Colonic mucosa (tissue), 4 donors: ENCODE data around the gene SLC25A42. TPM values are rescaled to one million over a fixed set of nuclear protein-coding genes. Genes with fewer than 3 reads are reported as not detected.

Experiments used
- DNase-seq: peaks from one replicate; pipeline ENCODE4 v3.0.0-alpha.2; 2020
- H3K27ac ChIP-seq: fragments of 200-600 bp; one replicate; pipeline ENCODE4 v1.8.0; 2021
- H3K27me3 ChIP-seq: fragments of 200-600 bp; one replicate; pipeline ENCODE4 v1.8.0; 2021
- H3K36me3 ChIP-seq: fragments of 200-600 bp; one replicate; pipeline ENCODE4 v1.8.0; 2021
- H3K4me1 ChIP-seq: fragments of 200-600 bp; one replicate; pipeline ENCODE4 v1.8.0; 2021; ENCODE audit warnings: mild to moderate bottlenecking
- H3K4me3 ChIP-seq: fragments of 200-600 bp; one replicate; pipeline ENCODE4 v1.8.0; 2021
- H3K9ac ChIP-seq, 2 donors: one replicate each; pipeline ENCODE4 v1.7.0; 2013; ENCODE audit warnings: control low read depth in 2 of 2, low read depth in 2 of 2, low read length in 2 of 2
- H3K9me3 ChIP-seq: fragments of 200-600 bp; one replicate; pipeline ENCODE4 v1.8.0; 2021
- intact Hi-C: fragments of 100-400 bp; cut with DNase I; formaldehyde crosslinking; loops from one replicate; pipeline ENCODE4 v1.14.1; 2022
- total RNA-seq, 2 donors: library from RNA; stranded (reverse); fragmentation: NEBNext Ultra II Directional in 1 of 2; extraction: Animal tissue kit (Norgen Biotek cat#: 25700) in 1 of 2; gene quantifications; one replicate each; pipeline ENCODE4 v1.2.1, GENCODE V29; 2021
- TF ChIP-seq, protein P1 (sequence below): fragments of 200-600 bp; IDR thresholded peaks from one replicate; pipeline ENCODE4 v1.8.0; 2022; ENCODE audit warnings: antibody characterized with exemption, mild to moderate bottlenecking
- donor health status: healthy.
- donor health status: DM: no; HTN: no; CAD: no.
- donor health status: DM: no; HTN: no; CAD: no.

The SLC25A42 gene
- total RNA-seq, 2 donors from 2014 or later: 3.7 to 7.9 TPM

GRCh38 chr19:19119325-19120237 is 55.8 kb downstream of the SLC25A42 start:
- Histone ChIP-seq H3K4me1 (no peaks in the 10 kb centered on the region), H3K36me3 (no peaks in the 10 kb centered on the region), H3K4me3 (no peak overlapping the region), H3K9me3 (no peaks in the 10 kb centered on the region), H3K27me3 (no peaks in the 10 kb centered on the region), H3K9ac (no peak overlapping the region), H3K27ac (no peak overlapping the region)
- TF ChIP-seq, protein P1, sequence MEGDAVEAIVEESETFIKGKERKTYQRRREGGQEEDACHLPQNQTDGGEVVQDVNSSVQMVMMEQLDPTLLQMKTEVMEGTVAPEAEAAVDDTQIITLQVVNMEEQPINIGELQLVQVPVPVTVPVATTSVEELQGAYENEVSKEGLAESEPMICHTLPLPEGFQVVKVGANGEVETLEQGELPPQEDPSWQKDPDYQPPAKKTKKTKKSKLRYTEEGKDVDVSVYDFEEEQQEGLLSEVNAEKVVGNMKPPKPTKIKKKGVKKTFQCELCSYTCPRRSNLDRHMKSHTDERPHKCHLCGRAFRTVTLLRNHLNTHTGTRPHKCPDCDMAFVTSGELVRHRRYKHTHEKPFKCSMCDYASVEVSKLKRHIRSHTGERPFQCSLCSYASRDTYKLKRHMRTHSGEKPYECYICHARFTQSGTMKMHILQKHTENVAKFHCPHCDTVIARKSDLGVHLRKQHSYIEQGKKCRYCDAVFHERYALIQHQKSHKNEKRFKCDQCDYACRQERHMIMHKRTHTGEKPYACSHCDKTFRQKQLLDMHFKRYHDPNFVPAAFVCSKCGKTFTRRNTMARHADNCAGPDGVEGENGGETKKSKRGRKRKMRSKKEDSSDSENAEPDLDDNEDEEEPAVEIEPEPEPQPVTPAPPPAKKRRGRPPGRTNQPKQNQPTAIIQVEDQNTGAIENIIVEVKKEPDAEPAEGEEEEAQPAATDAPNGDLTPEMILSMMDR: no peak
- intact Hi-C loops: no loop called here
- DNase-seq: no peak

- Histone ChIP-seq H3K4me3 (peak overlapping the region; percentile 17), H3K36me3 (no peaks in the 10 kb centered on the region), H3K4me1 (no peaks in the 10 kb centered on the region), H3K9me3 (no peaks in the 10 kb centered on the region), H3K9ac (no peak overlapping the region), H3K27ac (no peak overlapping the region), H3K27me3 (no peaks in the 10 kb centered on the region)
- TF ChIP-seq, protein P1: no peak
- intact Hi-C loops: no loop called here
- DNase-seq: peak; percentile 74
These were observed 56.8 kb downstream of the SLC25A42 start for GRCh38 chr19:19120308-19121231.

DNA sequence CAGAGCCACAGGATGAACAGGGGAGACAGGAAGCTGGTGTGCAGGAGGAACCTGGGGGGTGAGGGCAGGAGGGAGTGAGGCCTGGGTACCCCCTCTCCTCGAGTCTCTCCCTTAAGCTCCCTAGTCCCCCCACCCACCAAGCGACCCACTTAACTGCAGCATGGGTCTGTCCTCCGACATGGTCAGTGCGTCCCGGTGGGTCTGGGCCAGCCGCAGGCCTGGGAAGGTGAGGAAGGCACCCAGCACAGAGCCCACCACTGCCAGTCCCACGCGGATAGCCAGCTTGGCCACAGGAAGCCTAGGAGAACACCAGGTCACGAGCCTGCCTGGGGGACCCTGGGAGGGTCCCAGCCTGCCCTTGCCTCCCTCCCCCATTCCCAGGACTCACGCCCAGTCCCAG is 57.6 kb downstream of the SLC25A42 start:
- Histone ChIP-seq H3K36me3 (no peaks in the 10 kb centered on the region), H3K27ac (no peak overlapping the region), H3K4me3 (peak overlapping the region; percentile 17), H3K4me1 (no peaks in the 10 kb centered on the region), H3K27me3 (no peaks in the 10 kb centered on the region), H3K9ac (no peak overlapping the region), H3K9me3 (no peaks in the 10 kb centered on the region)
- DNase-seq: no peak
- intact Hi-C loops: no loop called here
- TF ChIP-seq, protein P1: no peak

- H3K27me3 ChIP-seq: no peaks in the 10 kb centered on the region
- no peaks in the 10 kb centered on the region for H3K4me1 ChIP-seq
- H3K9me3 ChIP-seq: no peaks in the 10 kb centered on the region
- H3K4me3 ChIP-seq: no peak overlapping the region
- no peak overlapping the region for H3K27ac ChIP-seq
- TF ChIP-seq, protein P1: no peak
- no peak overlapping the region for H3K9ac ChIP-seq
- intact Hi-C loops: no loop called here
- no peaks in the 10 kb centered on the region for H3K36me3 ChIP-seq
- no peak for DNase-seq
These were observed 59.1 kb downstream of the SLC25A42 start for GRCh38 chr19:19122902-19123301.

- Histone ChIP-seq H3K27me3 (no peaks in the 10 kb centered on the region), H3K4me1 (no peaks in the 10 kb centered on the region), H3K27ac (no peak overlapping the region), H3K4me3 (no peak overlapping the region), H3K9ac (no peak overlapping the region), H3K36me3 (no peaks in the 10 kb centered on the region), H3K9me3 (no peaks in the 10 kb centered on the region)
- TF ChIP-seq, protein P1: no peak
- intact Hi-C loops: no loop called here
- DNase-seq: no peak
These were observed 59.6 kb downstream of the SLC25A42 start for GRCh38 chr19:19123386-19123785.
